Anterior cingulate cortex (tissue), 58 donors: ENCODE data around the gene GINS3.
"Not testable (repeated sequence)": the region's sequence is repeated elsewhere in the genome, so short reads cannot be mapped to it uniquely, and the experiment has no call there.

Source experiments
- DNase-seq, 58 donors: peaks; one replicate each; lab custom pipeline; 2025; lab: John Stamatoyannopoulos, UW

GINS3 gene

GRCh38 chr16:58385218-58385773 is 7.0 kb upstream of the GINS3 start:
- no peak for DNase-seq

DNA sequence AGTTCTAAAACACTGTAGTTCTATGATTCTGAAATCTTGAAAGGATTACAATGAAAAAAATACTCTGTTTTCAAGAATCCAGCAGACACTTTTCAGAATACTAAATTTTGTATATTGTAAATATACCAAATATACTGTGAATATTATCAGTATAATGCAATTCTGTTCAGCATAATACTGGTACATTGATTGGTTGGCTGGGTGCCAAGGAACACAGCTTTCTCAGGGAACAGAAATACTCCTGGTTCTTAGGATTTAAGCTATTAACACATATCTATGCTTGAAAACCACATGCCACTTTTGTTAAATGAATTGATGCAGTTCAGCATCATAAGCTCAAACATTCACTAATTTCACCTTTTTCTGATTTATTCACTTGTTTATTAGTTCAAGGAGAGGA is 2.5 kb upstream of the GINS3 start:
- DNase-seq, result no peak

DNA sequence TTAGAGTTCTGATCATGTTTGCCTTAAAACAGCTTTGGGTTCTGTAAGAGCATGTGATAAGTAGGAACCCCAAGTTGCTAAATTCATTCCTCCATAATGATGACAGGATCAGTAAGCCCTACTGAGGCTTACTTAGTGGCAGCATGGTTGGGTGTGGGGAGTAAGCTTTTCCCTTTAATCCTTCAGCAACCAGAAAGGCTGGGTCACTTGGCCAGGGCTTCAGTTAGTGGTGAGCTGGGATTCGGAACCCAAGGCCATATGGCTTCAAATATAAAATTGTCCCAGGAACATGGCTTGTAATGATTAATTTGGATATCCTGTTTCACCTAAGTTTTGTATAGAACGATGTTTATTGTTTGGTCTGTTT is 850 bp downstream of the GINS3 start:
- DNase-seq, result no peak

GRCh38 chr16:58396897-58397296 is 4.6 kb downstream of the GINS3 start:
- DNase-seq, result not testable (repeated sequence)

- DNase-seq, result no peak
These were observed 7.7 kb downstream of the GINS3 start for GRCh38 chr16:58399718-58400633.

DNA sequence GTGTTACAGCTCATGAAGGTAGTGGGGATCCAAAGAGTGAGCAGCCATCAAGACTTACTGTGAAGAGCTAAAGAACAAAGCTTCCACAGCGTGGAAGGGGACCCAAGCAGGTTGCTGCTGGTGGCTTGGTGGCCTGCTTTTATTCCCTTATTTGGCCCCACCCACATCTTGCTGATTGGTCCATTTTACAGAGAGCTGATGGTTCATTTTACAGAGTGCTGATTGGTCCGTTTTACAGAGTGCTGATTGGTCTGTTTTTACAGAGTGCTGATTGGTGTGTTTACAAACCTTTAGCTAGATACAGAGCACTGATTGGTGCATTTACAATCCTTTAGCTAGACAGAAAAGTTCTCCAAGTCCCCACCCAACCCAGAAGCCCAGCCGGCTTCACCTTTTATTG is 9.0 kb downstream of the GINS3 start:
- not testable (repeated sequence) for DNase-seq

DNA sequence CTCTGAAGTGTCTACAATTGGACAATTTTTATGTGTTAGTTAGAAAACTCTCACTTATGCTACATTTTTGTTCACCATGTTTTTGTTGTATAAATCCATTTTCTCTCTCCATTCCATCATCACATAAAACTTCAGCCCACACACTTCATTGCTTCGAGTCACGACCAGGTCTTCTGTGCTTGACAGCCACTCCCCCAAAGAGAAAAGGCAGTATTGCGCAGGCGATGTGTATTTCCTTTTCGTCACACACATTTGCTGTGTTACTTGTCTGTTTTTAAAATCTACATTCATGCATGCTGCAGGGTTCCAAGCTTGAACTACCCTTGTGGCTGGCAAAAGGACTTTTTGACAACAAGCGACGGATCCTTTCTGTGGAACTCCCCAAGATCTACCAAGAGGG is 10.5 kb downstream of the GINS3 start:
- DNase-seq, result no peak

- peak in 23 of 58 donors; percentile 4 to 66 (median 23) for DNase-seq
These were observed 17.2 kb downstream of the GINS3 start for GRCh38 chr16:58409316-58409973.

DNA sequence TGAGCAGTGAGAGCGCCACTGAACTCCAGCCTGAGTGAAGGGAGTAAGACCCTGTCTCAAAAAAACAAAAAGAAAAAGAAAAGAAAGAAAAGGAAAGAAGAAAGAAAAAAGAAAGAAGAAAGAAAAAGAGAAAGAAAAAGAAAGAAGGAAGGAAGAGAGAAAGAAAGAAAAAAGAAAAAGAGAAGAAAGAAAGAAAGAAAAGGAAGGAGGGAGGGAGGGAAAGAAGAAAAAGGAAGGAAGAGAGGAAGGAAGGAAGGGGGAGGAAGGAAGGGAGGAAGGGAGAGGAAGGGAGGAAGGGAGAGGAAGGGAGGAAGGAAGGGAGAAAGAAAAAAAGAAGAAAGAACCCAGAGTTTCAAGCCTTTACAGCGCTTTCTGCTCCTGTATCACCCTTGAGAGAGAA is 19.1 kb downstream of the GINS3 start:
- no peak for DNase-seq

- no peak for DNase-seq
These were observed 19.7 kb downstream of the GINS3 start for GRCh38 chr16:58411736-58412614.

DNA sequence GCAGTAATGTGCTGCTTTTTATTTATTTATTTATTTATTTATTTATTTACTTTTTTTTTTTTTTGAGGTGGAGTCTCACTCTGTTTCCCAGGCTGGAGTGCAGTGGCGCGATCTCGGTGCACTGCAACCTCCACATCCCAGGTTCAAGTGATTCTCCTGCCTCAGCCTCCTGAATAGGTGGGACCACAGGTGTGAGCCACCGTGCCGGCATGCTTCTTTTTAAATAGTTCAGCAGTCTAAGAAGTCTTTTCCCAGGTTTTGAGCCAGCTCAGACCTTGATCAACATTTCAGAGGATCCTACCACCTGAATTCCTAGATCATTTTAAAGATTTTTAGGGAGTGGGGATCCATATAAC is 20.3 kb downstream of the GINS3 start:
- DNase-seq, result not testable (repeated sequence)

- DNase-seq, result no peak
These were observed 21.1 kb downstream of the GINS3 start for GRCh38 chr16:58413359-58413758.

DNA sequence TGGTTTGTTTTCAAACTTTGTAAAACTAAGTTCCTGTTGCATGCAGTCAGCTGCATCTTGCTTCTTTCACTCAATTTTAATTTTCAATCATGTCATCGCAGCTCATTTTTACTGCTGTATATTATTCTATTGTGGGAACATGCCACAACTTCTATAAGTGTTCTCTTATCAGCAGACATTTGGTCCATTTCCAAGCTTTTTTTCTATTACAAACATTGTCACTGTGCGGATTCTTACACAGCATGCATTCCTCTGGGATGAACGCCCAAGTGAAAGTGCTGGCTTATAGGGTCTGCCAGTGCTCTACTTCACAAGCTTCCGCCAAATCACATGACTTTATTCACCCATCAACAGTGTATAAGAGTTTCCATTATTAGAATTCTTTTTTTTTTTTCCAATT is 22.7 kb downstream of the GINS3 start:
- no peak for DNase-seq

DNA sequence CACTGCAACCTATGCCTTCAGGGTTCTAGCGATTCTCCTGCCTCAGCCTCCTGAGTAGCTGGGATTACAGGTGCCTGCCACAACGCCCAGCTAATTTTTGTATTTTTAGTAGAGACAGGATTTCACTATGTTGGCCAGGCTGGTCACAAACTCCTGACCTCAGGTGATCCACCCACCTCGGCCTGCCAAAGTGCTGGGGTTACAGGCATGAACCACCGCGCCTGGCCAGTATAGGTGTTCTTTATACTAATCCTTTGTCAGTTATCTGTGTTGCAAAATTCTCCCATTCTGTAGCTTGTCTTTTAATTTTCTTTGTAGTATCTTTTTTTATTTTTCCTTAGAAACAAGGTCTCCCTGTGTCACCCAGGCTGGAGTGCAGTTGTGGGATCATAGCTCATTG is 23.7 kb downstream of the GINS3 start:
- not testable (repeated sequence) for DNase-seq

DNA sequence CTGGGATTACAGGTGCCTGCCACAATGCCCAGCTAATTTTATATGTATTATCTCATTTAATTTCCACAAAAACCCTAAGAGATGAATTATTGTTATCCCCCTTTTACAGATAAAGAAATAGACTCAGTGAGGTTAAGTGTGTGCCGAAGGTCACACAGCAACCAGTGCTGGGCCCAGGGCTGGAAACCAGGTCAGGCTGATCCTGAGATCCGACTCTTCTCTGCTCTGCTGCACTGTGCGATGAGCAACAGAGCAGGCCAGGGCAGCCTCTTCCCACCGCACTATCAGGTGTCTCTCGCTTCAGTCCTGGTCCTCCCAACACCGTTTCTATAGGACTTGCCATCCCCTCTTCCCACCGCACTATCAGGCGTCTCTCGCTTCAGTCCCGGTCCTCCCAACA is 24.8 kb downstream of the GINS3 start:
- no peak for DNase-seq

GRCh38 chr16:58417600-58417999 is 25.3 kb downstream of the GINS3 start:
- DNase-seq, result no peak

DNA sequence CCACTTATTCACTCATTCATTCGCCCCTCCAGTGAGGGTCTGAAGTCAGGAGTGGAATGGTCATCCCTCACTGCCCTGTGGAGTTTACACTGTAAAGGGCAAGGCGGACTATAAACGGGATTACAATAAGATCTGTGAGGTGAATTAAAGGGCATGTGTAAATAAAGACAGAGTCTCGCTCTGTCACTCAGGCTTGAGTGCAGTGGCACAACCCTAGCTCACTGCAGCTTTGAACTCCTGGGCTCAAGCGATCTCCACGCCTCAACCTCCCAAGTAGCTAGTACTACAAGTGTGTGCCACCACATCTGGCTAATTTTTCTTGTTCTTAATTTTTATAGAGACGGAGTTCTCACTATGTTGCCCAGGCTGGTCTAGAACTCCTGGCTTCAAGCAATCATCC is 25.8 kb downstream of the GINS3 start:
- no peak for DNase-seq

- no peak for DNase-seq
These were observed 26.3 kb downstream of the GINS3 start for GRCh38 chr16:58418601-58419000.

- no peak for DNase-seq
These were observed 27.1 kb downstream of the GINS3 start for GRCh38 chr16:58419241-58419990.

- DNase-seq, result peak in 1 of 58 donors; percentile 32
These were observed 28.8 kb downstream of the GINS3 start for GRCh38 chr16:58421059-58421458.
